ENCODE data around the gene KHNYN. TPM values are rescaled to one million over a fixed set of nuclear protein-coding genes. Genes with fewer than 3 reads are reported as not detected.

Gene KHNYN
- total RNA-seq, 1 experiment from 2014 or later, result 53.4 TPM

GRCh38 chr14:24397639-24398292 lies 32.0 kb upstream of the KHNYN start:
- no peaks in the 10 kb centered on the region for H3K9me2 ChIP-seq (ENCODE audit: insufficient read depth)
- H3F3A ChIP-seq (ENCODE audit: insufficient read depth, low read depth), result peaks cover 4% of the 10 kb centered on the region; the same call in 1 of the 2 replicates
- H3K4me2 ChIP-seq, result no peak overlapping the region
- H3K79me2 ChIP-seq (ENCODE audit: low read depth), result no peaks in the 10 kb centered on the region
- H3K4me3 ChIP-seq, result no peak overlapping the region
- ChIA-PET POLR2A (ENCODE audit: unreplicated experiment) (no interaction called here), CTCF (no interaction called here)
- no peak for DNase-seq
- BruUV-seq (replicated peaks), result TSS peak; percentile 19
- intact Hi-C loops (cut with micrococcal nuclease; ENCODE audit: unreplicated experiment), result no loop called here
- H2AFZ ChIP-seq, result no peak overlapping the region
- TF ChIP-seq EZH2 (IDR thresholded peaks at IDR 0.05; ENCODE audit: low read depth), result no peak
- TF ChIP-seq CTCF (conservative IDR thresholded peaks at IDR 0.05), result no peak
- H4K20me1 ChIP-seq (ENCODE audit: insufficient read depth), result no peaks in the 10 kb centered on the region
- no peaks in the 10 kb centered on the region for H3K36me3 ChIP-seq (ENCODE audit: low read depth)
- peaks cover 21% of the 10 kb centered on the region for H3K4me1 ChIP-seq (replicated peaks; ENCODE audit: insufficient read depth)
- H3K9me3 ChIP-seq (ENCODE audit: insufficient read depth, low read depth), result no peaks in the 10 kb centered on the region
- H3K27me3 ChIP-seq (ENCODE audit: insufficient read depth, low read depth), result no peaks in the 10 kb centered on the region
- H3K27ac ChIP-seq, result no peak overlapping the region

- Histone ChIP-seq H3K36me3 (ENCODE audit: low read depth) (no peaks in the 10 kb centered on the region), H3K4me3 (no peak overlapping the region), H3K27ac (no peak overlapping the region), H2AFZ (no peak overlapping the region), H3K9me2 (ENCODE audit: insufficient read depth) (no peaks in the 10 kb centered on the region), H4K20me1 (ENCODE audit: insufficient read depth) (no peaks in the 10 kb centered on the region), H3K27me3 (ENCODE audit: insufficient read depth, low read depth) (no peaks in the 10 kb centered on the region), H3K4me2 (peak overlapping the region; percentile 81; the same call in 1 of the 2 replicates), H3F3A (ENCODE audit: insufficient read depth, low read depth) (no peaks in the 10 kb centered on the region), H3K9me3 (ENCODE audit: insufficient read depth, low read depth) (no peaks in the 10 kb centered on the region), H3K79me2 (ENCODE audit: low read depth) (no peaks in the 10 kb centered on the region), H3K4me1 (replicated peaks; ENCODE audit: insufficient read depth) (peaks cover 16% of the 10 kb centered on the region)
- DNase-seq, result no peak
- POLR2A ChIA-PET (ENCODE audit: unreplicated experiment), result interaction anchor here (0.6 kb wide), 1 partner anchor 305 kb away, joined by 4 read pairs; no protein-coding TSS in a partner anchor
- intact Hi-C loops (cut with micrococcal nuclease; ENCODE audit: unreplicated experiment), result no loop called here
- TF ChIP-seq CTCF (conservative IDR thresholded peaks at IDR 0.05) (no peak), EZH2 (IDR thresholded peaks at IDR 0.05; ENCODE audit: low read depth) (no peak)
- CTCF ChIA-PET, result interaction anchor here (0.7 kb wide), 1 partner anchor 9 kb away, joined by 3 read pairs; no protein-coding TSS in a partner anchor
- no TSS peak for BruUV-seq (replicated peaks)
Observed at GRCh38 chr14:24398293-24398652, 31.5 kb upstream of the KHNYN start.

GRCh38 chr14:24398653-24399446 lies 30.9 kb upstream of the KHNYN start, which contains the start of gene NYNRIN:
NYNRIN (plus strand) TSS chr14:24399003; CDS start chr14:24399247, 244 bp downstream.
- H3K79me2 ChIP-seq (ENCODE audit: low read depth), result no peaks in the 10 kb centered on the region
- H3K9me3 ChIP-seq (ENCODE audit: insufficient read depth, low read depth), result no peaks in the 10 kb centered on the region
- peaks cover 10% of the 10 kb centered on the region for H3K4me1 ChIP-seq (replicated peaks; ENCODE audit: insufficient read depth)
- H4K20me1 ChIP-seq (ENCODE audit: insufficient read depth), result no peaks in the 10 kb centered on the region
- peak within 1 kb of the TSS; percentile 61 for H3K4me3 ChIP-seq
- no TSS peak for BruUV-seq (replicated peaks)
- CTCF ChIA-PET, result interaction anchor here (0.6 to 0.9 kb wide), 3 partner anchors 8 to 32 kb away, joined by 3 to 5 read pairs (median 3); no protein-coding TSS in a partner anchor
- peak within 1 kb of the TSS; percentile 81 for H3K4me2 ChIP-seq
- peak within 1 kb of the TSS; percentile 86 for H2AFZ ChIP-seq
- no peaks in the 10 kb centered on the region for H3K36me3 ChIP-seq (ENCODE audit: low read depth)
- POLR2A ChIA-PET (ENCODE audit: unreplicated experiment), result interaction anchor here (0.6 kb wide), 1 partner anchor 305 kb away, joined by 4 read pairs; no protein-coding TSS in a partner anchor
- H3K27ac ChIP-seq, result no peak within 1 kb of the TSS
- peak in 1 of 2 experiments; percentile 29 for DNase-seq
- no peaks in the 10 kb centered on the region for H3K9me2 ChIP-seq (ENCODE audit: insufficient read depth)
- no peaks in the 10 kb centered on the region for H3F3A ChIP-seq (ENCODE audit: insufficient read depth, low read depth)
- intact Hi-C loops (cut with micrococcal nuclease; ENCODE audit: unreplicated experiment), result no loop called here
- no peaks in the 10 kb centered on the region for H3K27me3 ChIP-seq (ENCODE audit: insufficient read depth, low read depth)
- no peak for TF ChIP-seq CTCF (conservative IDR thresholded peaks at IDR 0.05)
